ENCODE results near the gene TOX2.

DNA sequence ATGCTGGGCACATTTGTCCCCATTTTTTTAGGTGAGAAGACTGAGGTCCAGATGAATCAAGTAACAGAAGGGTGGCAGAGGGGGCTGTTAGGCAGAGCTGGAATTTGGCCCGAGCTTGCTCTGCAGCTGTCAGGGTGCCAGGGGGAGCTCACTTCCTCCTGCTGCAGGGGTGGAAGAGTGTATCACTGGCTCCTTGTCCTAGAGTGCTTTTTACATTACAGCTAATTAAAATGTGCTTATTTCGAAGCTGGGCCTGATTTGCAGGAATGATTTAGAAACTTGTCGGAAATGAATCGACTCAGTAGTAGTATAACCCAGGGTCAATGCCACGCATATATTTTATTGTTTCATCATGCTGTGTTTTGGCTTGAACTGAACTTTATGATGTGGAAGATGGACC, 11.1 kb downstream of the TOX2 start:
- TF ChIP-seq, protein P1, sequence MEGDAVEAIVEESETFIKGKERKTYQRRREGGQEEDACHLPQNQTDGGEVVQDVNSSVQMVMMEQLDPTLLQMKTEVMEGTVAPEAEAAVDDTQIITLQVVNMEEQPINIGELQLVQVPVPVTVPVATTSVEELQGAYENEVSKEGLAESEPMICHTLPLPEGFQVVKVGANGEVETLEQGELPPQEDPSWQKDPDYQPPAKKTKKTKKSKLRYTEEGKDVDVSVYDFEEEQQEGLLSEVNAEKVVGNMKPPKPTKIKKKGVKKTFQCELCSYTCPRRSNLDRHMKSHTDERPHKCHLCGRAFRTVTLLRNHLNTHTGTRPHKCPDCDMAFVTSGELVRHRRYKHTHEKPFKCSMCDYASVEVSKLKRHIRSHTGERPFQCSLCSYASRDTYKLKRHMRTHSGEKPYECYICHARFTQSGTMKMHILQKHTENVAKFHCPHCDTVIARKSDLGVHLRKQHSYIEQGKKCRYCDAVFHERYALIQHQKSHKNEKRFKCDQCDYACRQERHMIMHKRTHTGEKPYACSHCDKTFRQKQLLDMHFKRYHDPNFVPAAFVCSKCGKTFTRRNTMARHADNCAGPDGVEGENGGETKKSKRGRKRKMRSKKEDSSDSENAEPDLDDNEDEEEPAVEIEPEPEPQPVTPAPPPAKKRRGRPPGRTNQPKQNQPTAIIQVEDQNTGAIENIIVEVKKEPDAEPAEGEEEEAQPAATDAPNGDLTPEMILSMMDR (conservative IDR thresholded peaks at IDR 0.05; ENCODE audit: low read depth, low read length) = 0 out of 2 replicates have a peak, but pooled peaks have one; percentile 19
- no peak for TF ChIP-seq EZH2phosphoT487 (IDR thresholded peaks at IDR 0.05; ENCODE audit: borderline replicate concordance, low read length)

All from PC-3 (cell line).